ENCODE measurements around the gene PRKAG2. TPM values are rescaled to one million over a fixed set of nuclear protein-coding genes. Genes with fewer than 3 reads are reported as not detected.
"Not testable (repeated sequence)": the region's sequence is repeated elsewhere in the genome, so short reads cannot be mapped to it uniquely, and the experiment has no call there.

The PRKAG2 gene
- total RNA-seq, 4 donors from 2014 or later: 25.1 to 57.8 (median 46.7) TPM

GRCh38 chr7:151875942-151876898 is 695 bp downstream of the PRKAG2 start:
- 0% methylated on average over 48 of the region's 93 CpGs; no CpG with 5 or more reads in 1 of the 2 donors for WGBS, 2 donors (ENCODE audit: low coverage in 1 of 2)
- intact Hi-C loops (cut with DNase I; ENCODE audit: low total_unique reads): no loop called here
- Histone ChIP-seq H3K27ac (peak overlapping the region; percentile 94 to 98 (median 96)), H3K27me3 (no peaks in the 10 kb centered on the region), H3K9me3 (no peaks in the 10 kb centered on the region), H3K36me3 (no peaks in the 10 kb centered on the region), H3K4me1 (peaks cover 10 to 21% (median 15%) of the 10 kb centered on the region in 4 donors), H3K4me3 (peak overlapping the region; percentile 42 to 92 (median 92))
- in situ Hi-C loops (cut with MboI; ENCODE audit: low pct_ligation_motif_present in 1 of 4, low pct_unique_long_range_greater_than_20kb in 1 of 4, low sequenced_read_pairs in 3 of 4): no loop called here
- DNase-seq: peak; percentile 86
- TF ChIP-seq EP300 (IDR thresholded peaks at IDR 0.05; ENCODE audit: low read depth): no peak
- TF ChIP-seq POLR2A (IDR thresholded peaks at IDR 0.05): no peak
- peak in 1 of 5 experiments; percentile 8 for TF ChIP-seq CTCF (IDR thresholded peaks at IDR 0.05)
- TF ChIP-seq POLR2AphosphoS5 (IDR thresholded peaks at IDR 0.05): peak in 2 of 3 donors; percentile 4 to 24

- DNase-seq; intact Hi-C loops (cut with DNase I; ENCODE audit: low total_unique reads); H3K36me3 ChIP-seq; in situ Hi-C loops (cut with MboI; ENCODE audit: low pct_ligation_motif_present in 1 of 4, low pct_unique_long_range_greater_than_20kb in 1 of 4, low sequenced_read_pairs in 3 of 4); H3K9me3 ChIP-seq; H3K27me3 ChIP-seq: not testable (repeated sequence)
- peak overlapping the region in 2 of 4 donors; percentile 92 for H3K4me3 ChIP-seq
- peaks cover 11 to 33% (median 16%) of the 10 kb centered on the region in 4 donors for H3K4me1 ChIP-seq
- 73 to 84% methylated on average over 4 of the region's 4 CpGs for WGBS, 2 donors (ENCODE audit: low coverage in 1 of 2)
- peak overlapping the region; percentile 94 to 98 (median 96) for H3K27ac ChIP-seq
These were observed 2.4 kb downstream of the PRKAG2 start for GRCh38 chr7:151874479-151874878.

GRCh38 chr7:151873402-151873965 is 3.4 kb downstream of the PRKAG2 start:
- no peaks in the 10 kb centered on the region for H3K36me3 ChIP-seq
- H3K4me3 ChIP-seq: no peak overlapping the region
- peaks cover 11 to 42% (median 21%) of the 10 kb centered on the region in 4 donors for H3K4me1 ChIP-seq
- no peak for DNase-seq
- intact Hi-C loops (cut with DNase I; ENCODE audit: low total_unique reads) (no loop called here), in situ Hi-C loops (cut with MboI; ENCODE audit: low pct_ligation_motif_present in 1 of 4, low pct_unique_long_range_greater_than_20kb in 1 of 4, low sequenced_read_pairs in 3 of 4) (no loop called here)
- no peaks in the 10 kb centered on the region for H3K9me3 ChIP-seq
- no peak overlapping the region for H3K27ac ChIP-seq
- 67 to 100% methylated on average over 2 to 11 of the region's 11 CpGs for WGBS, 2 donors (ENCODE audit: low coverage in 1 of 2)
- TF ChIP-seq POLR2A (IDR thresholded peaks at IDR 0.05): no peak
- no peak for TF ChIP-seq EP300 (IDR thresholded peaks at IDR 0.05; ENCODE audit: low read depth)
- TF ChIP-seq CTCF (IDR thresholded peaks at IDR 0.05): no peak
- no peak for TF ChIP-seq POLR2AphosphoS5 (IDR thresholded peaks at IDR 0.05)
- no peaks in the 10 kb centered on the region for H3K27me3 ChIP-seq

- 90 to 92% methylated on average over 4 to 16 of the region's 16 CpGs for WGBS, 2 donors (ENCODE audit: low coverage in 1 of 2)
- Histone ChIP-seq H3K36me3 (no peaks in the 10 kb centered on the region), H3K4me3 (no peak overlapping the region), H3K4me1 (peaks cover 5 to 43% (median 20%) of the 10 kb centered on the region in 4 donors), H3K9me3 (no peaks in the 10 kb centered on the region), H3K27me3 (no peaks in the 10 kb centered on the region), H3K27ac (no peak overlapping the region)
- in situ Hi-C loops (cut with MboI; ENCODE audit: low pct_ligation_motif_present in 1 of 4, low pct_unique_long_range_greater_than_20kb in 1 of 4, low sequenced_read_pairs in 3 of 4): no loop called here
- no peak for DNase-seq
- TF ChIP-seq CTCF (IDR thresholded peaks at IDR 0.05) (no peak), EP300 (IDR thresholded peaks at IDR 0.05; ENCODE audit: low read depth) (no peak), POLR2AphosphoS5 (IDR thresholded peaks at IDR 0.05) (no peak), POLR2A (IDR thresholded peaks at IDR 0.05) (no peak)
- intact Hi-C loops (cut with DNase I; ENCODE audit: low total_unique reads): no loop called here
These were observed 4.1 kb downstream of the PRKAG2 start for GRCh38 chr7:151872531-151873401.

Data from transverse colon (tissue), 4 donors.